CD4-positive, alpha-beta T cell (primary cell): ENCODE data around the gene GALNT18. TPM values are rescaled to one million over a fixed set of nuclear protein-coding genes. Genes with fewer than 3 reads are reported as not detected.

ENCODE experiments used
- ATAC-seq: fragments of 200-7000 bp; cut with Tn5 transposase; one replicate; pipeline ENCODE4 v1.10.0; 2022; ENCODE audit warnings: mild to moderate bottlenecking; ENCODE audit not compliant: poor library complexity
- CTCF ChIA-PET: fragments of 350-600 bp; sonication (Branson Sonifier 250); formaldehyde crosslinking; loops from one replicate; lab custom pipeline; 2021; ENCODE audit warnings: antibody characterized with exemption, inconsistent platforms; lab: Charles Lee
- POLR2A ChIA-PET: fragments of 350-600 bp; sonication (Branson Sonifier 250); formaldehyde crosslinking; loops from one replicate; lab custom pipeline; 2021; ENCODE audit warnings: antibody characterized with exemption, inconsistent platforms; lab: Charles Lee
- DNase-seq, 14 experiments: peaks; one replicate each; pipeline ENCODE4 v3.0.0-alpha.2; 2013 to 2020; ENCODE audit warnings: mixed read lengths in 2 of 14
- H3K27ac ChIP-seq, 2 donors: one replicate each; pipeline versions ENCODE4 v1.5.1 to v1.7.0; 2013; ENCODE audit warnings: low read length in 2 of 2, low read depth in 1 of 2, mild to moderate bottlenecking in 1 of 2
- H3K27me3 ChIP-seq, 2 experiments: 1 replicate in 1 of 2; 2 replicates in 1 of 2; pipeline versions ENCODE4 v1.6.1 to v1.7.0; 2013; ENCODE audit warnings: low read length in 2 of 2, control low read depth in 1 of 2, mild to moderate bottlenecking in 1 of 2, moderate library complexity in 1 of 2; ENCODE audit not compliant: insufficient read depth in 2 of 2, control insufficient read depth in 1 of 2
- H3K36me3 ChIP-seq: one replicate; pipeline ENCODE4 v1.6.1; 2013; ENCODE audit warnings: low read length, control low read depth; ENCODE audit not compliant: insufficient read depth
- H3K4me1 ChIP-seq: one replicate; pipeline ENCODE4 v1.6.1; 2013; ENCODE audit warnings: low read length, control low read depth; ENCODE audit not compliant: insufficient read depth
- H3K4me3 ChIP-seq: one replicate; pipeline ENCODE4 v1.5.1; 2013; ENCODE audit warnings: mild to moderate bottlenecking, low read length, moderate library complexity
- H3K9me3 ChIP-seq, 2 experiments: 1 replicate in 1 of 2; 2 replicates in 1 of 2; pipeline versions ENCODE4 v1.6.1 to v1.7.0; 2013; ENCODE audit warnings: low read length in 2 of 2, mild to moderate bottlenecking in 2 of 2, control low read depth in 1 of 2, moderate library complexity in 1 of 2; ENCODE audit not compliant: control insufficient read depth in 1 of 2, insufficient read depth in 1 of 2
- H3K27ac Mint-ChIP-seq: one replicate; pipeline ENCODE4 v1.8.0; 2020; ENCODE audit warnings: mixed read lengths
- H3K27me3 Mint-ChIP-seq: one replicate; pipeline ENCODE4 v1.8.0; 2021; ENCODE audit warnings: mixed read lengths
- H3K36me3 Mint-ChIP-seq: one replicate; pipeline ENCODE4 v1.8.0; 2021; ENCODE audit warnings: low read depth, mixed read lengths
- H3K4me1 Mint-ChIP-seq: one replicate; pipeline ENCODE4 v1.8.0; 2021; ENCODE audit warnings: low read depth, mixed read lengths
- H3K4me3 Mint-ChIP-seq: one replicate; pipeline ENCODE4 v1.8.0; 2020; ENCODE audit warnings: mild to moderate bottlenecking, mixed read lengths
- H3K9me3 Mint-ChIP-seq: one replicate; pipeline ENCODE4 v1.8.0; 2020; ENCODE audit warnings: mixed read lengths
- CTCF ChIP-seq: fragments of 200-600 bp; IDR thresholded peaks from one replicate; pipeline ENCODE4 v1.8.0; 2022; ENCODE audit warnings: antibody characterized with exemption, mild to moderate bottlenecking
- intact Hi-C, 2 experiments: fragments of 100-400 bp; cut with DNase I in 1 of 2; cut with micrococcal nuclease in 1 of 2; formaldehyde crosslinking; loops; one replicate each; pipeline versions ENCODE4 v1.15.1 to v1.9.0; 2023 to 2025; cut with DNase I, micrococcal nuclease
- total RNA-seq, 174 experiments: library from RNA in 2 of 174; stranded (reverse) in 2 of 174; gene quantifications; one replicate each; pipeline ENCODE4 v1.2.3 and lab custom pipeline; 2021 to 2026

Gene GALNT18
- total RNA-seq, 2 experiments from 2014 or later = 0.08 TPM; not detected in 1

GRCh38 chr11:11493698-11494097, 128.1 kb downstream of the GALNT18 start:
- ATAC-seq = no peak
- CTCF ChIA-PET = no interaction called here
- Mint-ChIP-seq H3K4me3 (no peak overlapping the region), H3K27ac (no peak overlapping the region), H3K27me3 (peaks cover 16% of the 10 kb centered on the region), H3K36me3 (no peaks in the 10 kb centered on the region), H3K9me3 (no peaks in the 10 kb centered on the region), H3K4me1 (no peaks in the 10 kb centered on the region)
- intact Hi-C loops = no loop called here
- Histone ChIP-seq H3K27me3 (no peaks in the 10 kb centered on the region), H3K4me1 (no peaks in the 10 kb centered on the region), H3K4me3 (no peak overlapping the region), H3K36me3 (no peaks in the 10 kb centered on the region), H3K9me3 (no peaks in the 10 kb centered on the region), H3K27ac (no peak overlapping the region)
- no peak for TF ChIP-seq CTCF
- POLR2A ChIA-PET = no interaction called here
- DNase-seq = no peak

- Mint-ChIP-seq H3K27ac (no peak overlapping the region), H3K9me3 (no peaks in the 10 kb centered on the region), H3K36me3 (no peaks in the 10 kb centered on the region), H3K4me3 (no peak overlapping the region), H3K27me3 (peaks cover 16% of the 10 kb centered on the region), H3K4me1 (no peaks in the 10 kb centered on the region)
- H3K4me1 ChIP-seq = no peaks in the 10 kb centered on the region
- H3K27me3 ChIP-seq = no peaks in the 10 kb centered on the region
- no peak overlapping the region for H3K27ac ChIP-seq
- no peak for TF ChIP-seq CTCF
- H3K36me3 ChIP-seq = no peaks in the 10 kb centered on the region
- ChIA-PET POLR2A (no interaction called here), CTCF (no interaction called here)
- no peaks in the 10 kb centered on the region for H3K9me3 ChIP-seq
- ATAC-seq (no peak), DNase-seq (no peak)
- H3K4me3 ChIP-seq = no peak overlapping the region
- intact Hi-C loops = no loop called here
Observed at GRCh38 chr11:11491589-11491988, 130.2 kb downstream of the GALNT18 start.

GRCh38 chr11:11491014-11491413, 130.8 kb downstream of the GALNT18 start:
- DNase-seq = no peak
- no peaks in the 10 kb centered on the region for H3K27me3 ChIP-seq
- no peak overlapping the region for H3K27ac ChIP-seq
- no peaks in the 10 kb centered on the region for H3K36me3 Mint-ChIP-seq
- ATAC-seq = no peak
- H3K36me3 ChIP-seq = no peaks in the 10 kb centered on the region
- TF ChIP-seq CTCF = no peak
- H3K27ac Mint-ChIP-seq = no peak overlapping the region
- no peaks in the 10 kb centered on the region for H3K9me3 ChIP-seq
- intact Hi-C loops = no loop called here
- H3K4me1 ChIP-seq = no peaks in the 10 kb centered on the region
- H3K9me3 Mint-ChIP-seq = no peaks in the 10 kb centered on the region
- H3K4me3 ChIP-seq = no peak overlapping the region
- H3K27me3 Mint-ChIP-seq = peaks cover 16% of the 10 kb centered on the region
- POLR2A ChIA-PET = no interaction called here
- H3K4me3 Mint-ChIP-seq = no peak overlapping the region
- CTCF ChIA-PET = no interaction called here
- no peaks in the 10 kb centered on the region for H3K4me1 Mint-ChIP-seq
